ENCODE results near the gene SLC26A3. TPM values are rescaled to one million over a fixed set of nuclear protein-coding genes. Genes with fewer than 3 reads are reported as not detected.

SLC26A3 gene
- total and polyA plus RNA-seq, 10 of the 15 experiments (the other 5 are each of a cell fraction or from before 2014, with no cell fraction given) = 0.46 TPM; not detected in 9

- TF ChIP-seq IKZF1 (conservative IDR thresholded peaks at IDR 0.05) (peak; percentile 94), SPI1 (IDR thresholded peaks at IDR 0.05; ENCODE audit: borderline replicate concordance, insufficient read depth, low read depth, low read length) (peak; percentile 97), SMAD5 (IDR thresholded peaks at IDR 0.05; ENCODE audit: low read depth) (no peak), MEF2A (IDR thresholded peaks at IDR 0.05; ENCODE audit: insufficient read depth, low read depth, low read length) (no peak), FOXM1 (IDR thresholded peaks at IDR 0.05; ENCODE audit: low read depth, low read length) (no peak), POLR2A (IDR thresholded peaks at IDR 0.05; ENCODE audit: low read depth, low read length) (peak; percentile 49; the same call in 1 of the 2 replicates), PKNOX1 (IDR thresholded peaks at IDR 0.05) (peak; percentile 84), MYC (IDR thresholded peaks at IDR 0.05; ENCODE audit: insufficient read depth, insufficient read length, insufficient replicate concordance, low read length, severe bottlenecking) (no peak), YBX1 (IDR thresholded peaks at IDR 0.05) (no peak), RAD21 (IDR thresholded peaks at IDR 0.05; ENCODE audit: insufficient read depth, low read depth, low read length) (no peak), ZNF592 (IDR thresholded peaks at IDR 0.05) (no peak), SMARCA5 (IDR thresholded peaks at IDR 0.05) (0 out of 2 replicates have a peak, but pooled peaks have one; percentile 28), NRF1 (conservative IDR thresholded peaks at IDR 0.05; ENCODE audit: low read depth, low read length) (no peak), STAT1 (conservative IDR thresholded peaks at IDR 0.05) (no peak; the same call in 1 of the 2 replicates), GATAD2B (conservative IDR thresholded peaks at IDR 0.05; ENCODE audit: low read depth) (peak; percentile 81; the same call in 1 of the 2 replicates), YY1 (IDR thresholded peaks at IDR 0.05; ENCODE audit: low read depth, low read length) (no peak), CHD2 (IDR thresholded peaks at IDR 0.05; ENCODE audit: borderline replicate concordance, low read depth, low read length) (no peak), TBL1XR1 (IDR thresholded peaks at IDR 0.05; ENCODE audit: low read depth, low read length) (peak; percentile 16; the same call in 1 of the 2 replicates)
- TF ChIP-seq, protein P1, sequence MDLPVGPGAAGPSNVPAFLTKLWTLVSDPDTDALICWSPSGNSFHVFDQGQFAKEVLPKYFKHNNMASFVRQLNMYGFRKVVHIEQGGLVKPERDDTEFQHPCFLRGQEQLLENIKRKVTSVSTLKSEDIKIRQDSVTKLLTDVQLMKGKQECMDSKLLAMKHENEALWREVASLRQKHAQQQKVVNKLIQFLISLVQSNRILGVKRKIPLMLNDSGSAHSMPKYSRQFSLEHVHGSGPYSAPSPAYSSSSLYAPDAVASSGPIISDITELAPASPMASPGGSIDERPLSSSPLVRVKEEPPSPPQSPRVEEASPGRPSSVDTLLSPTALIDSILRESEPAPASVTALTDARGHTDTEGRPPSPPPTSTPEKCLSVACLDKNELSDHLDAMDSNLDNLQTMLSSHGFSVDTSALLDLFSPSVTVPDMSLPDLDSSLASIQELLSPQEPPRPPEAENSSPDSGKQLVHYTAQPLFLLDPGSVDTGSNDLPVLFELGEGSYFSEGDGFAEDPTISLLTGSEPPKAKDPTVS (IDR thresholded peaks at IDR 0.05; ENCODE audit: low read depth, low read length) = no peak
- TF ChIP-seq, protein P2, sequence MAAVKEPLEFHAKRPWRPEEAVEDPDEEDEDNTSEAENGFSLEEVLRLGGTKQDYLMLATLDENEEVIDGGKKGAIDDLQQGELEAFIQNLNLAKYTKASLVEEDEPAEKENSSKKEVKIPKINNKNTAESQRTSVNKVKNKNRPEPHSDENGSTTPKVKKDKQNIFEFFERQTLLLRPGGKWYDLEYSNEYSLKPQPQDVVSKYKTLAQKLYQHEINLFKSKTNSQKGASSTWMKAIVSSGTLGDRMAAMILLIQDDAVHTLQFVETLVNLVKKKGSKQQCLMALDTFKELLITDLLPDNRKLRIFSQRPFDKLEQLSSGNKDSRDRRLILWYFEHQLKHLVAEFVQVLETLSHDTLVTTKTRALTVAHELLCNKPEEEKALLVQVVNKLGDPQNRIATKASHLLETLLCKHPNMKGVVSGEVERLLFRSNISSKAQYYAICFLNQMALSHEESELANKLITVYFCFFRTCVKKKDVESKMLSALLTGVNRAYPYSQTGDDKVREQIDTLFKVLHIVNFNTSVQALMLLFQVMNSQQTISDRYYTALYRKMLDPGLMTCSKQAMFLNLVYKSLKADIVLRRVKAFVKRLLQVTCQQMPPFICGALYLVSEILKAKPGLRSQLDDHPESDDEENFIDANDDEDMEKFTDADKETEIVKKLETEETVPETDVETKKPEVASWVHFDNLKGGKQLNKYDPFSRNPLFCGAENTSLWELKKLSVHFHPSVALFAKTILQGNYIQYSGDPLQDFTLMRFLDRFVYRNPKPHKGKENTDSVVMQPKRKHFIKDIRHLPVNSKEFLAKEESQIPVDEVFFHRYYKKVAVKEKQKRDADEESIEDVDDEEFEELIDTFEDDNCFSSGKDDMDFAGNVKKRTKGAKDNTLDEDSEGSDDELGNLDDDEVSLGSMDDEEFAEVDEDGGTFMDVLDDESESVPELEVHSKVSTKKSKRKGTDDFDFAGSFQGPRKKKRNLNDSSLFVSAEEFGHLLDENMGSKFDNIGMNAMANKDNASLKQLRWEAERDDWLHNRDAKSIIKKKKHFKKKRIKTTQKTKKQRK (IDR thresholded peaks at IDR 0.05; ENCODE audit: low read depth, low read length) = no peak
Observed at GRCh38 chr7:107742678-107743566, 60.1 kb downstream of the SLC26A3 start (continued).

All from GM12878 (cell line).